ENCODE measurements around the gene LSM2.
"Not testable (repeated sequence)": the region's sequence is repeated elsewhere in the genome, so short reads cannot be mapped to it uniquely, and the experiment has no call there.

LSM2 gene

DNA sequence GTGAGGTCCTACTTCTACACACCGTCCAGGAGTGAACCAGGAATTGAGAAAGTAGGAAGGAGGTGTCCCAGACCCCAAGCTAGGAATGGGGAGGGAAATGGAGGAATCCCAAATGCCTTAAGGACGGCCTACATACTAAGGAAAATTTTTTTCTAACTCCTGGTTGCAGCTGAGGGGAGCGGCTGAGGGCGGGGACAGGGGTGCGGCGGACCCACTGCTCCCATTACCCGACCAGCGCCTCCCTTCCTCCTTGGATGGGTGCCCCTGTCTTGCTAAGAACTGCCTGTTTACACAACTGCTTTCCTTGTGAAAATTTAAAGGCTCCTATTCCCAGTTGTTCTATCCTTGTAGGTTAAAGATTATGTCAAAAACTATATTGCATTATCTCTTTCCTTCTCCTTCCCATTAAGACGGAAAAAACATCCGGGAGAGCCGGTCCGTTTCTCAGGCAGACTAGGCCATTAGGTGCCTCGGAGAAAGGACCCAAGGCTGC is 20.1 kb upstream of the LSM2 start:
- peak; percentile 58 for DNase-seq

DNA sequence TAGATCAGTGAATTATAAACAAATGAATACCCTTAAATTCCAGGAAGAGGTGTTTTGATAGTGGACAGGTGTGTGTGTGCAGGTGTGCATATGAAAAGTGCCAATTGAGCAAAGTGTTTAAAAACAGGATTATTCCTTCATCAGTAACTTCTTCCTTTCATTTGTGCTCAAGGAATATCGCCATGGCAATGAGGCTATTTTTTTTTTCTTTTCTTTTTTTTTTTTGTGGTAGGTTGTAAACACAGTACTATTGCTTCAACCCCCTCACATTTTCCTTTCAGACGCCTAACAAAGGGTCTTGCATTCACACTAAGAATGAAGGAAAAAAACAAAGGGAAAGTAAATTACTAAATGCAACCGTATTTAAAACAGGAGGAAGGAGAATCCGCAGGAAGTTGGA is 18.8 kb upstream of the LSM2 start:
- no peak for DNase-seq

DNA sequence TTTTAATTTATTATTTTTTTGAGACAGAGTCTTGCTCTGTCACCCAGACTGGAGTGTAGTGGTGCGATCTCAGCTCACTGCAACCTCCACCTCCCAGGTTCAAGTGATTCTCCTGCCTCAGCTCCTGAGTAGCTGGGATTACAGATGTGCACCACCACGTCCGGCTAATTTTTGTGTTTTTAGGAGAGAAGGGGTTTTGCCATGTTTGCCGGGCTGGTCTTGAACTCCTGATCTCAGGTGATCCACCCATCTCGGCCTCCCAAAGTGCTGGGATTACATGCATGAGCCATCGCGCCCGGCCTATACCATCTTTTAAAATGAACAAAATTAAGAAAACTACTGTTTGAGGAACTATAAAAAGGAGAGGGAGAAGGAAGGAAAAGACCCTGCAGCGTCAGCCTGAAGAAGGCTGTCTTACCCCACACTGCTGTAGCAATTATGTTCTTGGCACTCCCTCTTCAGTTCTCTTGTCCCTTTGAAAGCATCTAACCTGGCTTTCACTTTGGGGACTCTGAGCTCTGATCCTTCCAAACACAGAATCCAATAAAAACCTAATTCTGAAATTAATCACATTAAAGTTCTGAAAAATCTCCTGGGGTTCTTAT is 16.9 kb upstream of the LSM2 start:
- not testable (repeated sequence) for DNase-seq

DNA sequence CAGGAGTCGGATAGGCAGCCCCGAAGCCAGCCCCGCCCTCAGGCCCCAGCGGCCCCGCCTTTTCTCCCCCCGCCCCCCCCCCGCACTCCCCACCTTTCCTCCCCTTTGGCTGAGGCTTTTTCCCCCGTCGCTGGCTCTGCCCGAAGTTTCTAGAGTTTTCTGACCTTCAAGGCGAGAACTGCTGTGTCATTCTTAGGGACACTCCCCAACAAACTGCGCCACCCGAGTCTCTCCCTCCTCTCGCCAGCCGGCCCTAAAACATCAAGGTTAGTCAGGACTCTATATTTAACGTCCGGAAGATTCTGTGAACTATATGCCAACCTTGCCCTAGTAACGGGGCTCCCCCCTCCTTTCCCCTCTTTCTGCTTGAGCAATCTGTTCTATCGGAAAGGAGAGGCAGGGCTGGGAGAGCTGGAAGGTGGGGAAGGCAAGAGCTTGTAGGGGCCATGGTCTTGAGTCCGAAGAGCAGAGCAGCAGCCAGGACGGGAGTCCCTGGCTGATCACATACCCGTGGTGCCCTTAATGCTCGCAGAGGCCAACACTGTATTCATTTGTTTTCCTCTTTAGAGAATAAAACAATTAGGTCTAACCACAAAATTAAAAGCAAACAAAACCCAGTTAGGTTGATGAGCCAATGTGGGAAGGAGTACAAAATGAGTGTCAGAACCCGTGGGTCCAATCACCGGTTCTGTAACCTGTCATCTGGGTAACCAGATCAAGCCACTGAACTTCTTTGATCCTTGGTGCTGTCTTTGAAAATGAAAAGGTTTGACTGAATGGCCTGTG is 15.5 kb upstream of the LSM2 start:
- DNase-seq = no peak

DNA sequence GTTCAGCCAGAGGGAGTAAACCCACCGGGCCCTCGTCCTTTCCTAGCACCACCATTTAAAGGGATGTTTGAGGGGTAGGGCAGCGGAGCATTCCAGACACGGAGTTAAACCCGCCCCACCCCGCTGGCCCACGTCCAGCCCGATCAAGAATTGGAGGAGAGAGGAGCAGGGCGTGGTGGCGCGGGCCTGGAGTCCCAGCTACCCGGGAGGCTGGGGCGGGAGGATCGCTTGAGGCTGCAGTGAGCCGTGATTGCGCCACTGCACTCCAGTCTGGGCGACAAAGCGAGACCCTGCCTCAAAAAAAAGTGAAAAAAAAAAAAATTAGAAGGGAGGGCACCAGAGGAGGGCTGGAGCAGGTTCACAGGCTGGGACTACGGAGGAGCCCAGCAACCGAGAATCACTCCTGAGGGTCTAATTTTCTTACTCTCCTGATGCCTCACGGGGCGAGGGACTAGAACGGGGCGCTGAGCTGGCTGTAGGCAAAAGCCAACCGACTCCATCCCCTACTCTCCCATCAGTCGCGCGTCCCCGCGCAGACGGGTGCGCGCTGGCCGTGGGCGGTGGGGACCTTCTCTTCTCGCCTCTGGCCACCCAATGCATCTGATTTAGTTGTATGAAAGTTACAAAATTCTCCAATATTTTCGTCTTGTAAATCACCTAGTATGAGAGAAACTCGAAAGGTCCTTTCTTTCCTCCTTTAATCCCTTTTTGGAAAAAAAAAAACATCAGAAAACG is 14.7 kb upstream of the LSM2 start:
- DNase-seq = no peak

DNA sequence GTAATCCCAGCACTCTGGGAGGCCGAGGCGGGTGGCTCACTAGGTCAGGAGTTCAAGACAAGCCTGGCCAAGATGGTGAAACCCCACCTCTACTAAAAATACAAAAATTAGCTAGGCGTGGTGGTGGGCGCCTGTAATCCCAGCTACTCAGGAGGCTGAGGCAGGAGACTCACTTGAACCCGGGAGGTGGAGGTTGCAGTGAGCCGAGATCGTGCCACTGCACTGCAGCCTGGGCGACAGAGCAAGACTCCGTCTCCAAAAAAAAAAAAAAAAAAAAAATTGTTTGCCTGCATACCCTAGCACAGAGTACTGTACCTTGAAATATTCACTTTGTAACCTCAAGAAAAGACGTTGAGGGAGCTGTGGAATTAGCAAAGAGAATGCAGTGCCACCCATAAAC is 13.6 kb upstream of the LSM2 start:
- DNase-seq = not testable (repeated sequence)

DNA sequence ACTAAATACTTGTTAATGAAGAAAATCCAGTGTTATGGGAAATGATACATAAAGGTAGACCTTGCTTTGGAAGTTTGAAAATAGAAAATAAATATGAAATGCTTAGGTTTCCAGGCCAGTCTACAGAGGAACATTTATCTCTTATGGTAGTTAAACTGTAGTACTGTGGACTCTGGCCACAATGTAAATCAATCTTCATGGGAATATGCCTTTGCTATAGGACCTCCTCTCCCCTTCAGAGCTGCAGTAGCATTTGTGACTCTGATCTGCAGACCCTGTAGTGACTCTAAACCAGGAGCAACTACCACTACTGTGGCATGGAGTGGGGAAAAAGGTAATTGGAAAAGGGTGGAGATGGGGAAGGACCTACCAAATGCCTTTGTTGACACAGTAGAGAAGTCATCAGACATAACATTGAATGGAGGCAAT is 13.1 kb upstream of the LSM2 start:
- no peak for DNase-seq

DNA sequence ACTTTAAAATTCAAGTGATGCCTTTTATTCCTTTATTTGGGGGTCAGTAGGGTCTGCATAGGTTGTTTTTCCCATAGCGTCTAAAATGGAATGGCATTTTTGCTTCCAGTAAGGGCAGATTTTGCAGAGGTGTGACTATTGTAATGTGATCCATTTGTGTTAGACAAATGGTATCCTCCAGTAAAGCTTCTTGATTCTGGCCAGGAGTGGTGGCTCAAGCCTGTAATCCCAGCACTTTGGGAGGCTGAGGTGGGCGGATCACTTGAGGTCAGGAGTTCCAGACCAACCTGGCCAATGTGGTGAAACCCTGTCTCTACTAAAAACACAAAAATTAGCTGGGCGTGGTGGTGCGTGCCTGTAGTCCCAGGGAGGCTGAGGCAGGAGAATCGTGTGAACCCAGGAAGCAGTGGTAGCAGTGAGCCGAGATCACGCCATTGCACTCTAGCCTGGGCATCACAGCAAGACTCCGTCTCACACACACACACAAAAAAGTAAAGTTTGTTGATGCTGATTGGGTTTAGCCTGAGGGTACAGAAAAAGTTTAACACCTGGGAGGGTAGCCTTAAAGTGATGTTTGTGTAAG is 11.3 kb upstream of the LSM2 start:
- not testable (repeated sequence) for DNase-seq

DNA sequence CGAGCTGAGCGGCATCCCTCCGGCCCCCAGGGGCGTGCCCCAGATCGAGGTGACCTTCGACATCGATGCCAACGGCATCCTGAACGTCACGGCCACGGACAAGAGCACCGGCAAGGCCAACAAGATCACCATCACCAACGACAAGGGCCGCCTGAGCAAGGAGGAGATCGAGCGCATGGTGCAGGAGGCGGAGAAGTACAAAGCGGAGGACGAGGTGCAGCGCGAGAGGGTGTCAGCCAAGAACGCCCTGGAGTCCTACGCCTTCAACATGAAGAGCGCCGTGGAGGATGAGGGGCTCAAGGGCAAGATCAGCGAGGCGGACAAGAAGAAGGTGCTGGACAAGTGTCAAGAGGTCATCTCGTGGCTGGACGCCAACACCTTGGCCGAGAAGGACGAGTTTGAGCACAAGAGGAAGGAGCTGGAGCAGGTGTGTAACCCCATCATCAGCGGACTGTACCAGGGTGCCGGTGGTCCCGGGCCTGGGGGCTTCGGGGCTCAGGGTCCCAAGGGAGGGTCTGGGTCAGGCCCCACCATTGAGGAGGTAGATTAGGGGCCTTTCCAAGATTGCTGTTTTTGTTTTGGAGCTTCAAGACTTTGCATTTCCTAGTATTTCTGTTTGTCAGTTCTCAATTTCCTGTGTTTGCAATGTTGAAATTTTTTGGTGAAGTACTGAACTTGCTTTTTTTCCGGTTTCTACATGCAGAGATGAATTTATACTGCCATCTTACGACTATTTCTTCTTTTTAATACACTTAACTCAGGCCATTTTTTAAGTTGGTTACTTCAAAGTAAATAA is 10.6 kb upstream of the LSM2 start:
- DNase-seq = not testable (repeated sequence)

DNA sequence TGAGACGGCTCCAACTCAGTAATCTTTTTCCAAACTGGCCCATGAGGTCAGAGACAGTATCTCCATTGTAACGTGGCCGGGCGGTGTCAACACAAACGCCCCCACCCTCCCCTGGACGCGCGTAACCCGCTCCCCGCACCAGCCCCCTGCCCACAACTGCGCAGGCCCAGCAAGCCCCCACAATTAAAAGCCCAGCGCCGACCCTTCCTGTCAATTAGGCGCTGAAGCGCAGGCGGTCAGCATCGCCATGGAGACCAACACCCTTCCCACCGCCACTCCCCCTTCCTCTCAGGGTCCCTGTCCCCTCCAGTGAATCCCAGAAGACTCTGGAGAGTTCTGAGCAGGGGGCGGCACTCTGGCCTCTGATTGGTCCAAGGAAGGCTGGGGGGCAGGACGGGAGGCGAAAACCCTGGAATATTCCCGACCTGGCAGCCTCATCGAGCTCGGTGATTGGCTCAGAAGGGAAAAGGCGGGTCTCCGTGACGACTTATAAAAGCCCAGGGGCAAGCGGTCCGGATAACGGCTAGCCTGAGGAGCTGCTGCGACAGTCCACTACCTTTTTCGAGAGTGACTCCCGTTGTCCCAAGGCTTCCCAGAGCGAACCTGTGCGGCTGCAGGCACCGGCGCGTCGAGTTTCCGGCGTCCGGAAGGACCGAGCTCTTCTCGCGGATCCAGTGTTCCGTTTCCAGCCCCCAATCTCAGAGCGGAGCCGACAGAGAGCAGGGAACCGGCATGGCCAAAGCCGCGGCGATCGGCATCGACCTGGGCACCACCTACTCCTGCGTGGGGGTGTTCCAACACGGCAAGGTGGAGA is 8.5 kb upstream of the LSM2 start, which contains the start of the genes HSPA1A and HSPA1L:
Gene HSPA1A (plus strand): TSS at position 519 of the 814 bp plus-strand sequence. CDS start 214 bp downstream, at position 733.
Gene HSPA1L (minus strand): TSS at position 259 of the 814 bp plus-strand sequence. CDS start 3,311 bp downstream, outside the sequence.
- peak; percentile 95 for DNase-seq

DNA sequence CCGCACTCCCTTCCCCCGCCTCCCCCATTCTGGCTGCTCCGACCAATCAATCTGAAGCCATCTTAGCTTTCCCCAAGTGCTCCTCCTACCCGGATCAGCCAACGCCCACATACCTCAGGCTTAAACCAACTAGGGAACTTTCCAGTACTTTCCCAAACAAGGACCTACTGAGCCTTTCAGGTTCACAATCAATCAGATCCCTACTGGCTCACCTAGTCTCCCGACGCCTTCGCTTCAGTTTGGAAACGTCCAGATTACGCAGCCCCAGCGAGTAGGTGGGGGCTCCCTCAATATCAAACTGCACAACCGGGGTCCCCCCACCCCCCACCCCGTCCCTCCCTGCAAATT is 7.9 kb upstream of the LSM2 start:
- peak; percentile 92 for DNase-seq

DNA sequence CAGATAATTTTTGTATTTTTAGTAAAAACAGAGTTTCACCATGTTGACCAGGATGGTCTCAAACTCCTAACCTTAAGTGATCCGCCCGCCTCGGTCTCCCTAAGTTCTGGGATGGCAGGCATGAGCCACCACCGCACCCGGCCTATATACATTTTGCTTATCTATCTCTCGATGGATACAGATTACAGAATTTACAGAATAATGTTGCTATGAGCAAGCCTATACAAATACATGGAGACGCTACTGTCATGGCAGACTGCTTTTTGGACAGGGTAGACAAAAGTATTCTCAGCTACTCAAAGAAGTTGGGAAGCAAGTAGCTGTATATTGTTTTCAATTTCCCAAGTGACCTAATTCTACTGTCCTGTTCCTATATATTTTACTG is 6.7 kb upstream of the LSM2 start:
- DNase-seq = no peak

DNA sequence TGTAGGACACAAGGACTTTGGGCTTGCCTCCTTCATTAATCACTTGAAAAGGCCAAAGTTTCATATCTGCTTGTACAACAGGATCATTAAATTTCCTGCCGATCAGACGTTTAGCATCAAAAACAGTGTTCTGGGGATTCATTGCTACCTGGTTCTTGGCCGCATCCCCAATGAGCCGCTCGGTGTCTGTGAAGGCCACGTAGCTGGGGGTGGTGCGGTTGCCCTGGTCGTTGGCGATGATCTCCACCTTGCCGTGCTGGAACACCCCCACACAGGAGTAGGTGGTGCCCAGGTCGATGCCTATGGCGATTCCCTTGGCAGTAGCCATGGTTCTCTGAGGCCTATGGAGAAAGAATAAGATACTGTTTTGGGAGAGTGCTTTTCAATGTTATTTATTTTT is 4.9 kb upstream of the LSM2 start:
- DNase-seq = no peak

DNA sequence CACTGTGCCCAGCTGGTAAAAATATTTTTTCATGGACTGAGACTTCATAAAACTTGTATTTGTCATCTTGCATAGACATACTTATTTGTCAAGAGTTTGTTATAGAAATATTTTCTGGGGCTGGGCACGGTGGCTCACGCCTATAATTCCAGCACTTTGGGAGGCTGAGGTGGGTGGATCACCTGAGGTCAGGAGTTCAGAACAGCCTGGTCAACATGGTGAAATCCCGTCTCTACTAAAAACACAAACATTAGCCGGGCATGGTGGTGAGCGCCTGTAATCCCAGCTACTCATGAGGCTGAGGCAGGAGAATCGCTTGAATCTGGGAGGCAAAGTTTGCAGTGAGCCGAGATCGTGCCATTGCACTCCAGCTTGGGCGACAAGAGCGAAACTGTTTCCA is 1.8 kb upstream of the LSM2 start:
- not testable (repeated sequence) for DNase-seq

DNA sequence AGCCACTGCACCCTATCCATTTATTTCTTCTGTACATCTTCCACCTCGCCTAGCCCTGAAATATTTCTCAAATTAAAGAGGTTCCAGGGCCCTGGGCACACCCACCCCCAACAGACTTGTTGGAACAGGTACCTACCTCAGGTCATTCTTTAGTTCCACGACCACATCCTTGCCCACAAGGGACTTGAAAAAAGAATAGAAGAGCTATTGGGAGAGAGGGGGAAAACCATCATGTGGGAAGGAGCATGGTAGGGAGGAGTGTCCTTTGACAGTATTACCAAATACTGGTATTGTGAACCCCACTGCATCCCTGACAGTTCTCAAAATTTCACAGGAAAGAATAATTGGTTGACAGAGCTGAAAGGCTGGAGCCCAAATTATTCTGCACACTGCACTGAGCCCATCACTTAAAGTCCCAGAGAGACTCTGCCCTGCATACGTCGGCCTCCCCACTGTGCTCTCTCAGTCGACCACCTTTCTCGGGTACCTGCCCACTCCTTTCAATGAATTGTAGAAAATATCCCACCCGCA is 762 bp downstream of the LSM2 start:
- DNase-seq = no peak

DNA sequence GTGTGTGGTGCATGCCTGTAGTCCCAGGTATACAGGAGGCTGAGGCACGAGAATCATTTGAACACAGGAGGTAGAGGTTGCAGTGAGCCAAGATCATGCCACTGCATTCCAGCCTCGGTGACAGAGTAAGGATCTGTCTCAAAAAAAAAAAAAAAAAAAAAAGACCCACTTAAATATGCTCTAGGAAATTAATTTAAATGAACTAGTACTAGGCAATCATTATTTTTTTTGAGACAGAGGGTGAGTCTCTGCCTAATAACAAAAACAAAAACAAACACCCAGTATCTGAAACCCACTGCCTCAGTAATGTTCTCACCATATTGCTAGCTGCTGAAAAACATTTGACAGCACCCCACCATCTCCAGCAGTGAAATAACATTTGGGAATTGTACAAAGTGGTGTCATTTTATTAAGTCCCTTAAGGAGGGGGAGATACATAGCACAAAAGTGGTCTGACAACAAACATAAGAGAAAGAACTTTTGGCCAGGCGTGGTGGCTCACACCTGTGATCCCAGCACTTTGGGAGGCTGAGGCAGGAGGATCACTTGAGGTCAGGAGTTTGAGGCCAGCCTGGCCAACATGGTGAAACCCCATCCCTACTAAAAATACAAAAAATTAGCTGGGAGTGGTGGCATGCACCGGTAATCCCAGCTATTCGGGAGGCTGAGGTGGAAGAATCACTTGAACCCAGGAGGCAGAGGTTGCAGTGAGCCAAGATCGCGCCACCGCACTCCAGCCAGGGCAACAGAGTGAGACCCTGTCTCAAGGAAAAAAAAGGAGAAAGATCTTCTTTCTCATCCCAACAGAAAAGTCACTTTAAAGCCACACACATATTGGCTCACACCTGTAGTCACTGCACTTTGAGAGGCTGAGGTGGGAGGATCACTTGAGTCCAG is 5.5 kb downstream of the LSM2 start:
- DNase-seq = not testable (repeated sequence)

DNA sequence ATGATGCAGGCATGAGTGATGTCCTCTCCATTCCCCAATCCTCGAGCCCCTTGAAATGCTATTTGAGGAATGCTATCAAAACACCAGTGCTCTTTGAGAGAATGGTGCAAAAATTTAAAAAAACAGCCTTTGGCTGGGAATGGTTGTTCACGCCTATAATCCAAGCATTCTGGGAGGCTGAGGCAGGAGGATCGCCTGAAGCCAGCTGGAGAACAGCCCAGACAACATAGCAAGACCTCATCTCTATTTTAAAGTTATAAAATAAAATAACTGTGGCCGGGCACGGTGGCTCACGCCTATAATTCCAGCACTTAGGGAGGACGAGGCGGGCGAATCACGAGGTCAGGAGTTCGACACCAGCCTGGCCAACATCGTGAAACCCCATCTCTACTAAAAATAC is 7.0 kb downstream of the LSM2 start:
- no peak for DNase-seq

DNA sequence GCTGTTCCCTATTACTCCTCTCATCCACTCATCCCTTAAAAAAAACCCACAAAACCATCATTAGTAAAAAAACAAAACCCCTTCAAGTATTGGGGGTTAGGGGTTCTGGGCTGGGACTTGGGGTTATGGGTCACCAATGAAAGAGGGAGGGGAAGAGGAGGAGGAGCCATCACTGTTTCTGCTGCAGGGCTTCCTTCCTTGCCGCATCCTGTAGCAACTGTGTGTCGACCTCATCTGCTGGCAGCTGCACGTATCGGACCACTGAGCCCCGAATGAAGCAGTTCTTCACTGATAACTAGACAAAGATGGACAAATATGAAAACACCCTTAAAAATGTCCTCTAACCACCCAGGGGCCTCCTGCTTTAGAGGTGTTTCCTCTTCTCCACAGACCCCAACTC is 9.2 kb downstream of the LSM2 start:
- no peak for DNase-seq

DNA sequence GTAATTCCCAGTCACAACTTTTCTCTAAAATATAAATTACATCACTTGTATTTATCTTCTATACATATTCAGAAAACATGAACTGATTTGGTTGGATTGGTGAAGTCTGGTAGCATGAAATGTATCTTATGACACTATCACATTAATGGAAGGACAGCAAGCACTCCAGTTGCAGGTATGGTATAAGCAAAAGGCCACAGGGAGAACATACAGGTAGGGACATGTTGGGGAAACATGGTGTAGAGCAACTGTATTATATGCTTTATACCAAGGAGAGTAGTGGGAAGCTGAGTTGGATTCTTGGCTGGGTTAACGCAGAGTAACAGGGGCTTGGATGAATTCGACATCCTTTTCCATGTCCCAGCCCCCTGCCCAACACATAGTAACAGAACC is 9.8 kb downstream of the LSM2 start:
- DNase-seq = no peak

DNA sequence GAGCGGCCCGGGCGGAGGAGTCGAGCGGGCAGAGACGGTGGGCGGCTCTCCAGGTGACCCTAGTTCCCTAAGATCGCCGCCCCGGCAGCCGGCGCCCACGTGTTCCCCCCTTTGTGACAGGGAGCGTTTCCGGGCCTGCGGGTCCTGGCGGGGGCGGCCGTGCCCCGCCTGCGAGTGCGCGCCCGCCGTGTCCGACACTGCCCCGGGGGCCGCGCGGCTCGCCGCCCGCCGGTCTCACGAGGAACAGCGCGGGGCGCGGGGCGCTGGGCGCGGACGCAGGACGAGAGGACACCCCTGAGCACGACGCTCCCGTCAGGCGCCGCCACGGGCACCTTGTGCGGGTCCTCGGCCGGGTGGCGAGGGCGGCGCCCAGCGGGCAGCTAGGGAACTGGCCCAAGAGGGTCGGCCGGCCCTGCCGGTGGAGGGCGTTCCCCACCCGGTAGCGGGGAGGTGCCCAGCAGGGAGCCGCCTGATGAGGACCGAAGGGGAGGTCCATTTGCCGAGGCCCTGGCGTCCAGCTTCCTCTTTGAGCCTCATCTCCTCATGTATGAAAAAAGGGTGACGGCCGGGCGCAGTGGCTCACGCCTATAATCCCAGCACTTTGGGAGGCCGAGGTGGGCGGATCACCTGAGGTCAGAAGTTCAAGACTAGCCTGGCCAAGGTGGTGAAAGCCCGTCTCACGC is 11.0 kb downstream of the LSM2 start, which contains the start of gene VARS1:
Gene VARS1 (minus strand): TSS at position 137 of the 683 bp plus-strand sequence. CDS start 535 bp downstream, outside the sequence.
- DNase-seq = peak; percentile 89
